GM13976 (cell line): ENCODE measurements around the gene OCEL1.

Experiments used
- DNase-seq: peaks from one replicate; pipeline ENCODE4 v3.0.0; 2012; ENCODE audit warnings: low spot score
- CTCF ChIP-seq: IDR thresholded peaks from 2 replicates; pipeline ENCODE4 v1.5.1; 2012; ENCODE audit warnings: borderline replicate concordance, mild to moderate bottlenecking; ENCODE audit not compliant: insufficient read depth; ENCODE audit errors: extremely low read depth, missing control alignments, control extremely low read depth
- in situ Hi-C: fragments of 300-500 bp; cut with MboI; formaldehyde crosslinking; loops from one replicate; pipeline ENCODE4 v1.12.0; 2022; ENCODE audit warnings: low sequenced_read_pairs, mixed read lengths, inconsistent platforms; ENCODE audit not compliant: unreplicated experiment

OCEL1 gene

GRCh38 chr19:17249887-17250548, 24.0 kb downstream of the OCEL1 start:
- in situ Hi-C loops = loop anchor here (25.0 kb wide), 1 partner anchor 188 kb away; no protein-coding TSS in a partner anchor
- DNase-seq = no peak
- TF ChIP-seq CTCF = no peak

DNA sequence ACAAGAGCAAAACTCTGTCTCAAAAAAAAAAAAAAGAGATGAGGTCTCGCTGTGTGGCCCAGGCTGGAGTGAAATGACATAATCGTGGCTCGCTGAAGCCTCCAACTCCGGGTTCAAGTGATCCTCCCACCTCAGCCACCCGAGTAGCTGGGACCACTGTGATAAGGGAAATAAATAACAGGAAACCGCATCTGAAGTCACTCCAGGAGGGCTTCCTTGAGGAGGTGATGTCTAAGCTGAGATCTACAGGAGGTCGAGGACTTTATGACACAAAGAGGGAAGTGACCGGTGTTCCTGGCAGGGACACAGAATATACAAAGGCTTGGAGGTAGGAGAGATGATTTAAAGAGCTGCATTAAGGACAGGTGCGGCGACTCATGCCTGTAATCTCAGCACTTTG, 28.6 kb downstream of the OCEL1 start:
- no peak for TF ChIP-seq CTCF
- no peak for DNase-seq
- in situ Hi-C loops = no loop called here

GRCh38 chr19:17255150-17255621, 29.2 kb downstream of the OCEL1 start:
- no peak for DNase-seq
- TF ChIP-seq CTCF = no peak
- in situ Hi-C loops = no loop called here

DNA sequence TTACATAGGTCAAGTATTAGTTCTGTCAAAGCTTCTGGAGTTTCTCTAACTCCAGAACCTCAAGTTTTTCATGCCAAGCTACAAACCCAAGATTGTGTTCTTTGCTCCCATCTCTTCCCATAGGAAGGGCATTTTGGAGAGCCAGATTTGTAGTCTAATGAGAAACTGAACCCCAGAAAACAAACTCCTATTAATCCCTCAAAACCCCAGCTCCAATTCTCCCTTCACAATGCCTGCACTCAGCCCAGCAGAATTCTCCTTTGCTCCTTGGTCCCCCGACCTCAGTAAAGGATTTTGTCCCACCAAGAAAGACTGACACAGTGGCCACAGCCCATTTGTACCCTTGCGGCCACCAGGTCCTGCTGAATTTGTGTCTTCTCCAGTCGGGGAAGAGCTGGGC, 30.1 kb downstream of the OCEL1 start:
- no peak for TF ChIP-seq CTCF
- in situ Hi-C loops = no loop called here
- DNase-seq = no peak

- TF ChIP-seq CTCF = no peak
- DNase-seq = no peak
- in situ Hi-C loops = no loop called here
Observed at GRCh38 chr19:17259118-17259780, 33.2 kb downstream of the OCEL1 start.

DNA sequence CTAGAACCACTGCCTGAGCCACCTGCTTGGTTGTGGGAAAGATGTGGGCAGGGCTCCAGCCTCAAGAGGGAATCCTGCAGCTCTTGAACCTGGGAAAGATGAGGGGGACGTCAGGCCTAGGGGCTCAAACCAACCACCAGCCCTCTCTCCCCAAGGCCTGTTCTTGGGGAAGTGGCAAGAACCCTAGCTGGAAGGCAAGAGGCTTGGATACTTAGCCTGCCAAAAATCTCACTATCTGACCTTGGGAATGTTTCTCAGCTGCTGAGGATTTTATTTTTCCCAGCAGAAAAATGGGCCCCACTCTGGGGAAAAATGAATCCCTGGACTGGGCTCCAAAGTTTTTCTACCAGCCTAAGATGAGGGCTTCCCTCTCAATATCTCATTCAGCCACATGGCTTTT, 33.9 kb downstream of the OCEL1 start:
- no peak for DNase-seq
- in situ Hi-C loops = no loop called here
- TF ChIP-seq CTCF = no peak
